Activated CD8-positive, alpha-beta memory T cell treated with anti-CD3 and anti-CD28 coated beads, Interleukin-2, amount 50 U/mL, for 24 hours (primary cell): Measurements from ENCODE around the gene SAMD3.
A peak's percentile ranks its signal among the peaks of the same experiment; 100 is the strongest.
"Not testable (repeated sequence)": the region's sequence is repeated elsewhere in the genome, so short reads cannot be mapped to it uniquely, and the experiment has no call there.

Experiments used
- DNase-seq: peaks from one replicate; pipeline ENCODE4 v3.0.0-alpha.2; 2020; ENCODE audit errors: extremely low read depth

Gene SAMD3, protein sequence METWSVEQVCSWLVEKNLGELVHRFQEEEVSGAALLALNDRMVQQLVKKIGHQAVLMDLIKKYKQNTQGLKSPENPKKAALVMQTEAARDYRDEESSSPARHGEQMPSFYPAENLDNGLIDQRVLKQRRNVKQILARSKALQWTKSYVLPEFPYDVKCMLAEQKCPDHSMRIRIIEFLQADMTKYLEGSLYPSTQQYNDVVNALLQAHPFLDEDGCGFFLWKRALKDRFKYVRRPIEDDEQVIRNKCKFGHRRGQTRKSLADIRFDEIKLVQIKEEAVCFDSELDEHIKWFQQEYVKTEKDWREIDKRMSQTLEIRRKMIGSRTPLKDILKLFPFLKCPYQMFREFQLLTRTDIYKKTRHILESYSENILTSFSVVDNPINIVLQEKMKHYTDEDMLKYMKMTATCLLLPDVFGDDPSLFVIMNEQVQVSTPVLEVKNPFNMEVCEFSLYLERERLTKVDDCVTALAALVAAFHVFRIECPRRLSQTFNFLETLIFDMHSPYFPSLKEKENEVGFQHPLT

DNA sequence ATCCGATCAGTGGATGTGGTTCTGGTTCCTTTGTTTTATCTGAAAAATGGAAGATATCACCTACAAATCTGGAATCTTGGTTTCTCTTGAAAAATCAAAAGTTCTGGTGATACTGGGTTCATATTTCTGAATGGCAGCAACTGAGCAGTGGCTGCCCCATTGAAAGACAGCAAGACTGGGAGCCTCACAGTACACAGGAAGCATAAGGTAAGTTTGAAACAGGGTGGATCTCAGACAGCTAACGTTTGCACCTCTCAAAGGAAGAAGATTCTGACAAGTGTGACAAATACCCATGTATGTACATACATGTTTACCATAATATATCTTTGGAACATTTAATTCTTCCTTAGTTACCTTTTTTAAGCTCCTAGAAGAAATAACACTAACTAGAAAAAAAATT, at the start of gene SAMD3:
Gene SAMD3 (minus strand): TSS at position 177 of the 400 bp plus-strand sequence. CDS start 7,678 bp downstream, outside the sequence.
- no peak for DNase-seq

DNA sequence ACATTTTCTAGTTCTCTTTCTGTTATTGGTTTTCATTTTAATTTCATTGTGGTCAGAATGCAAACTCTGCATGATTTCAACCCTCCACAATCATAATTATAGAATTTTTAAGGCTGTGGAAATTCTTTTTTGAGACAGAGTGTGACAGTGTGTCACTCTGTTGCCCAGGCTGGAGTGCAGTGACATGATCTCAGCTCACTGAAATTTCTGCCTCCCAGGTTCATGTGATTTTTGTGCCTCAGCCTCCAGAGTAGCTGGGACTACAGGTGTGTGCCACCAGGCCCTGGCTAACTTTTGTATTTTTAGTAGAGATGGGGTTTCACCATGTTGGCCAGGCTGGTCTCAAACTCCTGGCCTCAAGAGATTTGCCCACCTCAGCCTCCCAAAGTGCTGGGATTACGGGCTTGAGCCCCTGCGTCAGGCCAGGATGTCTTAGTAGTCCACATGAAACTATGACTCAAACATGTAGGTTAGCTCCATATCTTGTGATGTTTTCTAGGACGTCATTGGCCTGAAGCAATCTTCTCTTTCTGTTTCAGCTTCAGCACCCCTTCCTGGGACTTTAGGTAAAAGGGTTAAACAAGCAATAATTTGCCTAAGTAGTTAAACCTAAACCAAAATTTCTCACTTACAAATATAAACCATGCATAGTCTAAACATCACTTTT, 47.4 kb upstream of the SAMD3 start:
- DNase-seq, result no peak

DNA sequence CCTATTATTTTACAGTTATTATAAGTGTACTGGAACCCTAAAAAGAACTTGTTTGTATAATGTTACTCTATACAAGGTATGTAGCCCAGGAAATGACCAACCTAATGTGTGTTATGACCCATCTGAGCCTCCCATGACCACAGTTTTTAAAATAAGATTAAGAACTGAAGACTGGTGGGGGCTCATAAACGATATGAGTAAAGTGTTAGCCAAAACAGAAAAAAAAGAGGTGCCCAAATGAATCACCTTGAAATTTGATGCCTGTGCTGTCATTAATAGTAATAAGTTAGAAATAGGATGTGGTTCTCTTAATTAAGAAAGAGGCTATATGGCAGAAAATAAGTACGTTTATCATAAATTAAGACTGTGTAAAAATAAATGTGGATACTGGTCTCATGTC, 42.8 kb upstream of the SAMD3 start:
- not testable (repeated sequence) for DNase-seq

DNA sequence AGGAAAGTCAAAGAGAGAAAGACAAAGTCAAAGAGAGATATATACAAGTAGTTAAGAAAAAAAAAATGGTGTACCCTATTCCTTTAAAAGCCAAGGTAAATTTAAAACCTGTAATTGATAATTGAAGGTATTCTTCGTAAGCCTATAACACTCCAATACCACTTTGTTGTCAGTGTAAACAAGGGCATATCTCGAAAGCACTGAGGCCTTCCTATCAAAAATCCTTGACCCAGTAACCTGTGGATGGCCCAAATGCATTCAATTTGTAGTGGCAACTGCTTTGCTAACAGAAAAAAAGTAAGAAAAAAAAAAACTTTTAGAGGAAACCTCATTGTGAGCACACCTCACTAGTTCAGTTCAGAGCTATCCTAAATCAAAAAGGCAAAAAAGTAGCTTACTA, 39.3 kb upstream of the SAMD3 start:
- DNase-seq, result no peak

DNA sequence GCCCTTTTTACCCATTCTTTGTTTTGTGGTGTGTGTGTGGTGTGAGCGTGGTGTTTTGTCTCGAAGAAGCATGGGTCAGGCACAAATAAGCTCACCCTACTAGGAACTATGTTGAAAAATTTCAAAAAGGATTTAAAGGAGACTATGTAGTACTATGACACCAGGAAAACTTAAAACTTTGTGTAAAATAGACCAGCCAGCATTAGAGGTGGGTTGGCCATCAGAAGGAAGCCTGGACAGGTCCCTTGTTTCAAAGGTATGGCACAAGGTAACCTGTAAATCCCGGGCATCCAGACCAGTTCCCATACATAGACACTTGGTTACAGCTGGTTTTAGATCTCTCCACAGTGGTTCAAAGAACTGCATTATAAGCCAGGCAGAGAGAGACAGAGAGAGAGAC, 38.8 kb upstream of the SAMD3 start:
- not testable (repeated sequence) for DNase-seq

DNA sequence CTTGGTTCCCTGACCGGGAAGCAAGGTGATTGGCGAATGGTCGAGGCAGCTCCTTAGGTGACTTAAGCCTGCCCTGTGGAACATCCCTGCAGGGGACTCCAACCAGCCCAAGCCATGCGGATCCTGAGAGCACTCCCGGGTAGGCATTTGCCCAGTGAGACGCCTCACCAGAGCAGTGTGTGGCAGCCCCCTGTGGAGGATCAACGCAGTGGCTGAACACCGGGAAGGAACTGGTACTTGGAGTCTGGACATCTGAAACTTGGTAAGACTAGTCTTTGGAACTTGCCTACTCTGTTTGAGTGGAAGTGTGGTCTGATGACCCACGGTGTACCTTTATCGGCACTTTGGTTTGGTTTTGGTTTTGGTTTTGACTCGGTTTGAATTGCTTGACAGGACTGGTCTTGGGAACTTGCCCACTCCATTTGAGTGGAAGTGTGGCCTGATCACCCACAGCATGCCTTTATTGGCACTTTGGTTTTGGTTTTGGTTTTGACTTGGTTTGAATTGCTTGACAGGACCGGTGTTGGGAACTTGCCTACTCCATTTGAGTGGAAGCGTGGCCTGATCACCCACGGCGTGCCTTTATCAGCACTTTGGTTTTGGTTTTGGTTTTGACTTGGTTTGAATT, 38.0 kb upstream of the SAMD3 start:
- not testable (repeated sequence) for DNase-seq

DNA sequence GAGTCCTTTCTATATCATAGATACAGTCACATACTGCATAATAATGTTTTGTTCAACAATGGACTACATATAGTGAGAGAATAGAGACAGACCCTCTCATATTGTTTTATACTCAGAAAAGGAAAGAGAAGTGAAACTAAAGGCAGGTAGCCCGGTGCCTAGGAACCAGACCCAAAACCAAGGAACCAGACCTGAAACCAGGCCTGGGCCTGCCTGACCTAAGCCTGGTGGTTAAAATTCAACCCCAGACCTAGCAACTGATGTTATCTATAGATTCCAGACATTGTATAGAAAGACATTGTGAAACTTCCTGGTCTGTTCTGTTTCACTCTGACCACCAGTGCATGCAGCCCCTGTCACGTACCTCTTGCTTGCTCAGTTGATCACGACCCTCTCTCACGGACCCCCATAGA, 37.3 kb upstream of the SAMD3 start:
- DNase-seq, result not testable (repeated sequence)

DNA sequence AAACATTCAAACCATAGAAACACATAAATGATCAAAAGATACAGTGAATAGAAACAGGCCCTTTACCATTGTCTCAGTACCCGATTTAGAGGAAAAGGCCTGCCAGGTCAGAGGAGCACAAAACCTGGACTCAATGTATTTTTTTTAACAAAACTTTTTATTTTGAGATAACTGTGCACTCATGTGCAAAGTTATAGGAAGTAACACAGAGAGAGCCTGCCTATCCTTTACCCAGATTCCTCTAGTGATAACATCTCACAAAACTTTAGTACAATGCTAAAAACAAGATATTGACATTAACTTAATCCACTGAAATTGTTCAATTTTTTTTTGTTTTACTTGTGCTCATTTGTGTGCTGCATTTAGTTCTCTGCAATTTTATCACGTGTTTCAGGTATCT, 36.8 kb upstream of the SAMD3 start:
- no peak for DNase-seq

DNA sequence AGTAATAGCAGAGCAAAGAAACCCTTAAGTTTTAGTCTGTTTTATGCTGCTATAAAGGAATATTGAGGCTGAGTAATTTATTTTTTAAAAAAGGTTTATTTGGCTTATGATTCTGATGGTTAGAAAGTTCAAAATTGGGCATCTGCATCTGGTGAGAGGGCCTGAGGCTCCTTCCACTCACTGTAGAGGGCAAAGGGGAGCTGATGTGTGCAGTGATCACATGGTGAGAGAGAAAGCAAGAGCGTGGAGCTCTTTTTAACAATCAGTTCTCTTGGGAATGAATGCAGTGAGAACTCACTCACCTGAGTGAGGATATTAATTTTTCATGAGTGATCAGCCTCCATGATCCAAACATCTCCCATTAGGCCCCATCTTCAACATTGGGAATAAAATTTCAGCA, 36.4 kb upstream of the SAMD3 start:
- no peak for DNase-seq

DNA sequence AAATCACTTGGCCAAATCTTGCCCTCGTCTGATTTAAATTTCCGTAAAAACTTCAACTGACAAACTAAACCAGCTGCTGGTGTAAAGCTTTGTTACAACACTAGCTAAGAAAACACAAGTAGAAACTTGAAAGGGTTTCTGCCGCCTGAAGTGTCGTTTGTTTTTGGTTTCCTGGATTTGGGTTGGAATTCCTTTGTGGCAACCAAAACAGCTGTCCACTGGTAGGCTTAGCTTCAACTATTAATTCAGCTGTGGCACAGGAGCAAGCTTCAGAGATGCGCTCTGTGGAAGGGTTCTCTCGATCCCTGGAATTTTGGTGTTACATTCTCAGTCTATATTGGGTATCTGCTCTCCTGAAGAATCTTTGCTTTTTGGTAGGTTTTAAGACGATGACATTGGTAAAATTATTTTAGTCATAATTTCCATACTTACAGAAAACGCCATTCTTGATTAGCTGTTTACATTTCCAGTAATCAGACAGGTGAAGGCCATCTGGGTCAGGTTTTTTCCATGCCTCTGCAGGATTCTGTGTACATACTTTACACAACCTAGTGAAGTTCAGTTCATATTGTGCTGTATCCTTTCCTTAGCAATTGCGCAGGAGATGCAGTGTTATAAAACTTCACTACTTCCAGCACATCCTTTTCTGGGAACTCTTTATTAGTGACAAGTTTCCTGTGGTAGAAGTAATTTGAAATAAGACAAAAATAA, 29.9 kb upstream of the SAMD3 start:
- DNase-seq, result no peak

DNA sequence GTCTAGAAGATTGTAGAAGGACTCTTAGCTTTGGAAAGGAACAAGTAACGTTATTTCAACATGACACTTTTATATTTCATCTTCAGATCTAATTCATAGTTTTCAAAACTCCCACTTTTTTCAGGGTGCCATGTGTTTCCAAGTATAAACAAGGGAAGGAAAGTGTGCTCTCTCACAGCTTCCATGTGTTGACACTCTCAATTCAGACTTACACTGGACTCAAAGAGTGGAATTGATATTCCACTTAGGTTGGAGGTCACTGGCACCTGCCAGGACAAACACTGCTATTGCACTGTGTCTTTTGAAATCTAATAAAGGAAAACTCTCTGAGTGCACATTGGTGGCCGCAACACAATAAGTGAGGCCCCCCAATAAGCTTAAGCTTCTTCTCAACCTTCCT, 22.5 kb upstream of the SAMD3 start:
- no peak for DNase-seq

DNA sequence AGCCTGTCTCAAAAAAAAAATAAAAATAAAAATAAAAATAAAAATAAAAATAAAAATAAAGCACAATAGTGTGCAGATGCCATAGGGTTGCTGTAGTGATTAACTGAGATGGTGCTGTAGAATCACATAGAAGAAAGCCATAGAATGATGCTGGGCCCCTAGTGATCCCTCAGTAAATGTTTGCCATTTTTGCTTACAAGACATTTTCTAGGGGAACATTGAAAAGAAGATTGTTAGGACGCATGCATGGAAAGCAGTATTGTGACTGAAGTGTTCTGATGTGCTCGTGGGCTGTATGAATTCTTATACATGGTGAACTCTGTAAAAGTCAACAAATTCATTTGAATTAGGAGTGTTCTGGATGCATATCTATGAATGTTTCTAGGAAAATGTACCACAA, 22.0 kb upstream of the SAMD3 start:
- DNase-seq, result no peak

DNA sequence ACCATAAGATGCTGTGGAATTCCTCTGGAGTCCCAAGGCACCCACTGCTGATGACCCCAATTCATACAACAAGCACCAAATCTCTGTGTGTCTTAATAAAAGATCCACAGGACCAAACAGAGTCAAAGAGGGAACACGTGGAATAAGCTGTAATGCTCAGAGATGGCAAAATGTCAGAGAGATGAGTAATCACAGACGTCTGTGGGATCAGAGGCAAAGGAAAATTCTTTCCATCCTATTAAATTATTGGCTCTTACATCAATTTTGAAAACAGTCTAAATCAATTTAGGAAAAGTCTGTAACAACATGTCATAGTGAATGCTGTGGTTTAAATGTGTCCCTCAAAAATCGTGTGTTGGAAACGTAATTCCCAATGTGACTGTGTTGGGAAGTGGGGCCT, 17.5 kb upstream of the SAMD3 start:
- no peak for DNase-seq

DNA sequence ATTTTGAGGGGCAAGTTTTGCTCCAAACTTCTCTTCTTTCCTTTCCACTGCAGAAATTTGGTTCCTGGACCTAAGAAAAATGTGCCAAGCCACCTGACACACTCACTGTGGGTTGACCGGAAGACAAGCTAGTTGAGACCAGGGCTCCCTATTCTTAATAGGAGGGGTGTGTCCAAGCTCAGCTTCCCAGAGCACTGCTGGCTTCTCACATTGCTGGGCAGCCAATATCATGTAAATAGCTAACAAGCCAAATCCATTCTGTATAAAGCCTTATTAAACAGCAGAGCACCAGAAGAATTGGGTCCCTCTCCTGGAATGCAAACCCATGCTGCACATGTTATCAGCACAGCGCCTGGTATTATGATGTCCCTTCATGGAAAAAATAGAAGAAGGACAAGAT, 17.0 kb upstream of the SAMD3 start:
- DNase-seq, result no peak

DNA sequence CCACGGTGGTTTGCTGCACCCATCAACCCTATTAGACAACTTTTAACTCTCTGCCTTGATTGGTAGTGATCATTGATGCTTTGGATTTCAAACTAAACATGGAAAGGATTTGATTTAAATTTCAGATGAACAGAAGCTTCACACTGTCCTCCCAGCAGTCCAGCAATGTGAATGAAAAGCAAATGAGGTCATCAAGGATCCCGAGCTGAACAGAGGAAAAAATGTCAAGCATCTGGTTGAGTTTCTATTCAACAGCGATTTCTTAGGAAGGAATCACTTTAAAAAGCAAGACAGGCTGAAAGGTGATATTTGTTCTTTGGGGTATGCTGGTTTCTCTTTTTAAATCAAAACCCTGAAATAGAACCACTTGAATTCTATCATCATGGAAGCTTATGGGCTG, 10.6 kb upstream of the SAMD3 start:
- DNase-seq, result no peak

DNA sequence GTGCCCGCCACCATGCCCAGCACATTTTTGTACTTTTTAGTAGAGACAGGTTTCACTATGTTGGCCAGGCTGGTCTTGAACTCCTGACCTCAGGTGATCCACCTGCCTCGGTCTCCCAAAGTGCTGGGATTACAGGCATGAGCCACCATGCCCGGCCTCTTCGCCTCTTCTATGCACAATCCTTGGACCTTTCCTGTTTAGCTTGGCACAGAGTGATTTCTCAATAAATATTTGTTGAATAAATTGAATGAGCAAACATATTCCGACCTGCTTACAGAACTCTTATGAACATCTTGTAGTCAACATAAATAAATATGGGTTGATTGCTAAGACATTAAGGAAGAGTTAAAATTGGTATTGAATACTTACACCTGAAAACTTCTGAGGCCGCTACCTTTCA, 7.8 kb upstream of the SAMD3 start:
- DNase-seq, result not testable (repeated sequence)

DNA sequence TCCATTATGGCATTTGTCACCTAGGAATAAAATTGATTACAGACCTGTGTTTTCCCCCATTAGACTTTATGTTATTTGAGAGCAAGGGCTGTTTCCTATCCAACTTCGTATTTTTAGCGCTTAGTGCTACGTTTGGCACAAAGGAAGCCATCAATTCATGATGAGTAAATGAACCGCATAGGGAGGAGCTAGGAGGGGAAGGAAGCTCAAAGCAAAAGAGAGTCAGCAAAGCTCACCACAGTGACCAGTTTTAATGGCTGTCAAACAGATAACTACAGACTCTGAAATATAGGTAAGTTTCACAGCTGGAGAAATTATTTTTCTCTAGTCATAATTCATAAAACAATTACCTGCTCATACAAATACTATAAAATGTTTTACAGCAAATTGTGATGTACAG, 6.9 kb upstream of the SAMD3 start:
- no peak for DNase-seq

DNA sequence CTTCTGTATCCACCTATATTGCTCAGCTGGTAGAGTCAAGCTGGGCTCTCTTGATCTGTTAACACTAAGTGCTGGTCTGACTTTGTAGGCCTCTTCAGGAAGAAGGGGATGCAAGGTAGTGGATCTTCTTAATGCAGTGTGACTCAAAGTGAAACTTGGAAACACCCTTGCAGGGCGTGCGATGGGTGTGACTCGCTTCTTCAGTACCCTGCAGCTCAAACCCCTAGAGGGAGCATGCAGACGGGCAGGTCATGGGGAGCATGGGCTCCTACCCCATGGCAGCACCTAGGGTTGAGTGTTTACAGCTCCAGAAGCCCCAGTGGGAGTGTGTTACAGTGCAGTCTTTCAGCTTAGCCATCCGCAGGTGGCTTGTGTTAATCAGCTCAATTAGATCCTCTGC, 757 bp upstream of the SAMD3 start:
- DNase-seq, result peak; percentile 35

DNA sequence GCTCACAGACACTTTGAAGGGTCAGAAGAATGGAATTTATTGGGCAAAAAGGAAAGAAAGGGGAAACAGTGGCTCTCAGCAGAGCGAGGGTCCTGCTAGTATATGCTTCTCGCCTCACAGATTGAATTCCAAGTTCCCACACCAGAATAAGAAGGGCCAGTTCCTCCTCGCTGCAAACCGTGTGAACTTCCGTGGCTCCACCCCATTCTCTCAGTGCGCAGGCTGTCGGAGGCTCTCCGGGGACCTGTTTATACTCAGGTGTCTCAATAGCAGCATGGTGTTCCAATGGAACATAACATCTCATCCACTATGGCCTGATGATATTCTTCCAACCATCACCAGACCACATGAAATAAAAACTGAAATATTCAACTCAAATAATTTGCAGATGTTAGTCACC, 4.6 kb downstream of the SAMD3 start:
- no peak for DNase-seq

DNA sequence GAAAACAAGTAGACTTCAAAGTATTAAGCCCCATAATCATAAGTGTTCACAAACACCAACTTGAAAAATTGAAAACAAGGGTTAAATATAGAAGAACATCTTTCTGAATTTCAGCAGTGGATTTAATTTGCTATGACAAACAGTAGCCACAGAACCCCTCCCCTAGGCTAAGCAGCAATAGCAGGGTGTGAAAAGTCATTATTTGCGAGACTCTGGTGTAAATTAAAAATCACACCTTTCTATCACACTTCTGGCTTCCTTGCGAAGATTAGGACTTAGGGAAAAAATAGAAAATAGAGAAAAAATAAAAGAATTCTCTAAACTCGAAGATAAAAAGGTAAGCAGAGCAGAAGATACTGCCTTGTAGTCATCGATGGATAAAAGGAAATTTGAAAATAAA, 6.1 kb downstream of the SAMD3 start:
- DNase-seq, result no peak

DNA sequence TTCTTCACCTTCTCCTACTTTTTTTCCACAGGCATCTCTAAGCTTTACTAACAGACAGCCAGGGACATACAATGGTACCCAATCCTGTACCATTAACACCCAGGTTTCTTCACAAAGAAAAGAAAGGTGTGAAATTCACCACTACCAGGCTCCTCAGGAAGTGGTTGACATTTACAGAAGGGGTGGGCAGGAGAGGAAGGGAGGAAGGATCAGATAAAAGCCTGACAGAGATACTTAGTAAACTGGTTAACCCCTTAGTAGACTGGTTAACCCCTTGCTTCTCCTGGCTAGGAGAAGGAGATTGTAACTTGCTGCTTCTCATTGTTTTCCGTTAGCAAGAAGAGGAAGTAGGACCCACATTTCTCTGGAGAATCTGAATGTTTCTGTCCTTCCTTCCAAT, 7.2 kb downstream of the SAMD3 start:
- peak; percentile 19 for DNase-seq

DNA sequence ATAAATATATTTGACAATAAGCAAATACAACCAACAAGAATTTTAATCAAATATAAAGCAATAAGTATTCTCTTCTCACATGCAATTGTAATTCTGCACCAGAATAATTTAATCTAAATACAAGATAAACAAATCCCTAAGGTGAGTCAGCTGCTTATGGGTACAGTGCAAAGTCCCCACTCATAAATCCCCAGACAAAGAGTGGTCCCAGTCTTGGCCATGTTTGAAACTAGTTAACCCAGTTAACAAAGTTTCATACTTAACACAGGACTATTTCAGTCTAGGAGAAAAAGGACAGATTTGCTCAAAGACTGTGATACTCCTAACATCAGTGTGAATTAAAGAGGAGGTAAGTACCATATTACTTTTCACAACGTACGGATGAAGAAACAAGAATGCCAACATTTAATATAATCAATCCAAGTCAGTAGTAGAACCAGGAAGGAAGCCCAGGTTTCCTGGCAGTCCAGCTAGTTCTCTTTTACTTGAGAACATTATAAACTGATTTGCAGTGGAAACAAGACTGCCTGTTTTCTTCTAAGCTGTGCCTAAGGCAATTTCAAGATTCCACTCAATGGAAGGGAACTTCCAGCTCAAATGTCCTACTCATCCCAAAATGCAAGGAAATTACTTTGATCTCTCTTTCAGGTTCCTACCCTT, 10.4 kb downstream of the SAMD3 start:
- DNase-seq, result no peak
